ENCODE results near the gene TNFSF13.
"Not testable (repeated sequence)": the region's sequence is repeated elsewhere in the genome, so short reads cannot be mapped to it uniquely, and the experiment has no call there.

TNFSF13 gene

DNA sequence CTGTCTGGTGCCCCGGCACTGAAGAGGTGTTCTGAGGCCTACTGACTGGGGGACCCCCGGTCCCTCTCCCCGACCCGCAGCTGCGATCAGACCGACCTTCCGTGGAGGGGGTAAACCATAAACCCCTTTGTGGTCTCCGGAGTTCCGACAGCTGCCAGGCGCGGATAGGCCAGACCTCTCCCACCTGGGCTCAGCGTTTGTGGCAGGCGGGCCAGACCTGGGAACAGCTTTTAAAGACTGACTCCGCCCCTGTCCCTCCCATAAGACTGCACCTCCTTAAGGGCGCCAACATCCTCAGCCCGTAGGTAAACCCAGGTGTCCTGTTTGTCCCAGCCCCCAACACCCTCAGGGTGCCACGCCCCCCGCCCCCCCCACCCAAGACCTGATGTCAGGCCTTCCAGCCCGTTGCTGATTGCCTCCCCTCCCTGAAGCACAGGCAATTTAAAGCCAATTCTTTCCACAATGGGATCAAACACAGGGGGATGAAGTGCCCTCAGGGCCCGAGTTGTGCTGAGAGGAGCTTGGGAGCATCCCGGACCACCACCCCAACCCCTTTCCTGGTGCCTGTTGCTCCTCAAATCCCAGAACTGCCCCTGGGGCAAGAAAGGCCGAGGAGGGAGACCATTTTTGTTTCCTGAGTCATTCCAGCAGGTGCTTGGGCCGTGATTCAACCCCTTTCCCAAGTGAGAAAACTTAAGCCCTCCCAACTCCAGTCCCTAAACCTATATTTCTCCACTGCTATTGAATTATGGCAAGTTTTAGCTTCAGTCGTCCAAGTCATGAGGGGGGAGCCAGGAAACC is 31.5 kb downstream of the TNFSF13 start, which contains the start of gene SOX15:
TSS of gene SOX15 (minus strand) at position 204 of the 801 bp plus-strand sequence. CDS start 418 bp downstream, outside the sequence.
- DNase-seq (ENCODE audit: low read depth in 2 of 2) = no peak

DNA sequence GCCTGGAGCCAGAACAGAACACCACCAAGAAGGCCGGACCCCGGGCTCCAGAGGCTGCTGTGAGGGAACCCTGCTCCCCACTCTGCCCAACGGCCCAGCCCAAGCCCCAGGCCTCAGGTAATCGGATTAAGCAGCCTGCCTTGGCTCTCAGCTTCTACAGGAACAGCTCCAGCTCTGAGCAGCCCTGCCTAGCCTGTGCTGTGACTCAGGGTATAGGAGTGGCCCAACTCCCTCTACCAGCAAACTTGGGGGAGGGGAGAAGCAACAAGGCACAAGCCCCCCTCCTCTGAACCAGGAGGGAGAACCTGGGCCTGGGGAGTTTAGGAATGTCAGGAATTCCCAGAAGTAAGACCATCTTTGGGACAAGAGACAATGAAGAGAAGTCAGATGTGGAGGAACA is 32.2 kb downstream of the TNFSF13 start:
- no peak for DNase-seq (ENCODE audit: low read depth in 2 of 2)

DNA sequence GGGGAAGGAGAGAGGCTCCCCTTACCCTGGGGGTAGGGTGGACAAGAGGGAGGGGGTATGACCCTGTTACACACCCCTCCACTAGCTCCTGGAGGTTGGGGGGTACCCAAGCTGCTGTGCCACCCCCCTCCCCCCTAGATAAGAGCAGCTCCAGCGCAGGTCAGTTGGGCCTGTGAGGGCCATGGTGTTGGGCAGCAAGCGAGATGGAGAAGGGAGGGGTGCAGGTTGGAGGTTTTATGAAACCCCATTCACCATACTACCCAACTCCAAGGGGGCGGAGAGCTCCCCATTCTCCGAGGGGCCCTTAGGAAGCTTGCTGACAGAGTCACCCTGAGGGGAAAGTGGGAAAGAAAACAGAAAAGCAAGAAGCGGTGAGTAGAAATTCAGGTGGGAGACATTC is 33.0 kb downstream of the TNFSF13 start:
- no peak for DNase-seq (ENCODE audit: low read depth in 2 of 2)

DNA sequence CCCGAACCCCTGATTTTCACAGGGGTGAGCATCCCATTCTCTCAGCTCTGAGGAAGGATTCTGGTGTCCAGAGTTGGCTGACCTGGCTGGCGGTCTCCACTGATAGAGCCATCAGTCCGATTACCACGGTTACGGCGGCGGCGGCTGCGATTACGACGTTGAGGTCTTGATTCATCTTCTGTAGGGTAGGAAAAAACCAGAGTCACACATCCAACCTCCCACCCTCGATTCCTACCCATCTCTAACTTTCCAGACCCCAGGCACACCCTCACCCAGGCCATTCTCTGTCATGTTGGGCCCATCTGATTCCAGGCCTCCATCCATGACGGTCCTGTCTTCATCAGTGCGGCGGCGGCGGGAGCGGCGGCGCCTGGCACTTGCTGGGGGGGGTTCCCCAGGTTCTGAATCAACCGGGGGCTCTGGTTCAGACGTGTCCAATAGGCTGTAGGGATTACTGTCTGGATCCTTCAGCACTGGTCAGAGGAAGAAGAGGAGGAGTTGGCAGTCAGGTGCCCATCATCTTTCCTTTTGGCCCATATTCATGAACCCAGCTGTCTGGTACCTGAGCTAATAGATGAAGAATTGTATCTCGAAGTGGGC is 34.0 kb downstream of the TNFSF13 start:
- DNase-seq (ENCODE audit: low read depth in 2 of 2) = no peak

DNA sequence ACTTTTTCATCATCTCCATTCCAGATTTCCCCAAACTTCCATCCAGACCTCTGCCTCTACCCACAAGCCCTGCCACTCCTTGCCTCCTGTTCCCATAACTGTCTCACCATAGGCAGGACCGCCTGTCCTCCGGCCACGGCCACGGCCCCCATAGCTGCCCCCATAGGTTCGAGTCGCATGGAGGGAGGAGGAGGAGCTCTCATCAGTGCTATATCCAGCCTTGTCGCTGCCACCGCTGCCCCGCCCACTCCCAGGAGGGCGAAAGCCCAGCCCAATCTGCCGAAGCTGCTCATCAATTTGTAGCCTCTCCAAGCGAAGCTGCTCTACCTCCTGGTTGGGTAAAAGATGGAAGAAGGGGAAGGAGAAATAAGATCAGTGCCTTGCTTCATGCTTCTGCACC is 34.7 kb downstream of the TNFSF13 start:
- DNase-seq (ENCODE audit: low read depth in 2 of 2) = no peak

DNA sequence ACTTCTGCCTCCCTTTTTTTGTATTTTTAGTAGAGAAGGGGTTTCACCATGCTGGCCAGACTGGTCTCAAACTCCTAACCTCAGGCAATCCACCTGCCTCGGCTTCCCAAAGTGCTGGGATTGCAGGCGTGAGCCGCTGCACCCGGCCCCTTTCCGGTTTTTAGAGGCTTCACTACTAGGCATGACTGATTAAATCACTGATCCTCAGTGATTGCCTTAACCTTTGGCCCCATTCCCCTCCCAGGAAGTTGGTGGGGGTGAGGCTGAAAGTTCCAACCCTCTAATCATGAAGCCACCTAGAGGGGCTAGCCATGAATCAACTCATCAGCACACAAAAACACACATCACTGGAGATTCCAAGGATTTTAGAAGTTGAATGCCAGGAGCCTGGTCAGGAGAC is 39.0 kb downstream of the TNFSF13 start:
- DNase-seq (ENCODE audit: low read depth in 2 of 2) = not testable (repeated sequence)

DNA sequence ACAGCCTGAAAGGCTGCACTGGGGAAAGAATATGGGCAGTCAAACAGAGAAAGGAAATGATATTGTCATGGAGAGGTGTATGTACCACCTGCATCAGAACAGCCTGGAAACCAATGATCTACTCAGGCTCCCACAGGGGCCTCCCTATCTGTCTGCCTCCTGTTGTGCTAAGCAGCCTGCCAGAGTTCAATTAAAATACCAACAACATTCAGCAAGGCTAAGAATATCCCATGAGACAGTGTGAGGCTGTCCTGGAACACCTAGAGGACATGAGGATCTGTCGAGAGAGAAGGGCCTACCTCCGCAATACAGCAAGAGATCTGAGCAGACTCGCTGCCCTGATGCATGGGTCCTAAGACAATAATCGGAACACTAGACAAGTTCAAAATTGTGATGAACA is 47.7 kb downstream of the TNFSF13 start:
- DNase-seq (ENCODE audit: low read depth in 2 of 2) = no peak

DNA sequence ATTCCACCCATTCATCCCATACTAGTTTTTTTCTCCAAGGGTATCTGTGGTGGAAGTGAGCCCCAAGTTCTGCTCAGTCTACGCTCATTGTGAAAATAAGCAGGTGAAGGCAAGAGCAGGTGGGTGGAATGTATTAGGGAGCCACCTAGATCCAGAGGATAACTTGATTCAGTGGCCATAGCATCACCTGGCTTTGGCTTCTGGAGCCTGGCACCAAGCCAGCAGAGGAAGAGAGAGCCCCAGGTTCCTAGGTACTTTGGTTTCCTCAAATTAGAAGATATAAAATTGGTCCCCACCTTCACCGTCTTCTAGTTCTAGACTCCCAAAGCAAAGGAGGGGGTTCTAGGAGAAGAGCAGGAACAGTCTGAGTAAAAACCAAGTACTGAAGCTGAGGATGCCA is 52.1 kb downstream of the TNFSF13 start:
- DNase-seq (ENCODE audit: low read depth in 2 of 2) = no peak
